GM21367 (cell line): ENCODE results near the gene NES.

Experiments used
- ATAC-seq: cut with Tn5 transposase; IDR thresholded peaks from one replicate; pipeline ENCODE4 v1.9.1; 2021; ENCODE audit not compliant: unreplicated experiment

The NES gene, protein sequence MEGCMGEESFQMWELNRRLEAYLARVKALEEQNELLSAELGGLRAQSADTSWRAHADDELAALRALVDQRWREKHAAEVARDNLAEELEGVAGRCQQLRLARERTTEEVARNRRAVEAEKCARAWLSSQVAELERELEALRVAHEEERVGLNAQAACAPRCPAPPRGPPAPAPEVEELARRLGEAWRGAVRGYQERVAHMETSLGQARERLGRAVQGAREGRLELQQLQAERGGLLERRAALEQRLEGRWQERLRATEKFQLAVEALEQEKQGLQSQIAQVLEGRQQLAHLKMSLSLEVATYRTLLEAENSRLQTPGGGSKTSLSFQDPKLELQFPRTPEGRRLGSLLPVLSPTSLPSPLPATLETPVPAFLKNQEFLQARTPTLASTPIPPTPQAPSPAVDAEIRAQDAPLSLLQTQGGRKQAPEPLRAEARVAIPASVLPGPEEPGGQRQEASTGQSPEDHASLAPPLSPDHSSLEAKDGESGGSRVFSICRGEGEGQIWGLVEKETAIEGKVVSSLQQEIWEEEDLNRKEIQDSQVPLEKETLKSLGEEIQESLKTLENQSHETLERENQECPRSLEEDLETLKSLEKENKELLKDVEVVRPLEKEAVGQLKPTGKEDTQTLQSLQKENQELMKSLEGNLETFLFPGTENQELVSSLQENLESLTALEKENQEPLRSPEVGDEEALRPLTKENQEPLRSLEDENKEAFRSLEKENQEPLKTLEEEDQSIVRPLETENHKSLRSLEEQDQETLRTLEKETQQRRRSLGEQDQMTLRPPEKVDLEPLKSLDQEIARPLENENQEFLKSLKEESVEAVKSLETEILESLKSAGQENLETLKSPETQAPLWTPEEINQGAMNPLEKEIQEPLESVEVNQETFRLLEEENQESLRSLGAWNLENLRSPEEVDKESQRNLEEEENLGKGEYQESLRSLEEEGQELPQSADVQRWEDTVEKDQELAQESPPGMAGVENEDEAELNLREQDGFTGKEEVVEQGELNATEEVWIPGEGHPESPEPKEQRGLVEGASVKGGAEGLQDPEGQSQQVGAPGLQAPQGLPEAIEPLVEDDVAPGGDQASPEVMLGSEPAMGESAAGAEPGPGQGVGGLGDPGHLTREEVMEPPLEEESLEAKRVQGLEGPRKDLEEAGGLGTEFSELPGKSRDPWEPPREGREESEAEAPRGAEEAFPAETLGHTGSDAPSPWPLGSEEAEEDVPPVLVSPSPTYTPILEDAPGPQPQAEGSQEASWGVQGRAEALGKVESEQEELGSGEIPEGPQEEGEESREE (N-terminal part only)

DNA sequence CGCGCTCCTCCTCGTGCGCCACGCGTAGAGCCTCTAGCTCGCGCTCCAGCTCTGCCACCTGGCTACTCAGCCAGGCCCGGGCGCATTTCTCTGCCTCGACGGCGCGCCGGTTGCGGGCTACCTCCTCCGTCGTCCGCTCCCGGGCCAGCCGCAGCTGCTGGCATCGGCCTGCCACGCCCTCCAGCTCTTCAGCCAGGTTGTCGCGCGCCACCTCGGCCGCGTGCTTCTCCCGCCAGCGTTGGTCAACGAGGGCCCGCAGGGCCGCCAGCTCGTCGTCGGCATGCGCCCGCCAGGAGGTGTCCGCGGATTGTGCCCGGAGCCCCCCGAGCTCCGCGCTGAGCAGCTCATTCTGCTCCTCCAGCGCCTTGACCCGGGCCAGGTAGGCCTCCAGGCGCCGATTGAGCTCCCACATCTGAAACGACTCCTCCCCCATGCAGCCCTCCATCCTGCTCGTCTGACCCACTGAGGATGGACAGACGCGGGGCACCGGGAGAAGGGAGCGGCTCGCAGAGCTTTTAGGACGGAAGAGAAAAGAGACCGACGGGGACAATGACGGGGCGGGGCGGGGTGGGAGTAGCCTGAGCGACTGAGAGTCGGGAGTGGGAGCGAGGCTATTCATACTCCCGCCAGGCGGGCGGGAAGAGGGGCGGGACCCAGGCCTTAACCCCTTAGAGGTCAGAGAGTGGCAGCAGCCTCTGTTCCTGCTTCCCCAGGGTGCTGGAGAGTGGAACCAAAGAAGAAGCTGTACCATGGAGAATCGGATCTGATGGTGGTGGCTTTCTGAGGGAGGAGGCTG lies at the start of gene NES:
Gene NES (minus strand): TSS at position 588 of the 796 bp plus-strand sequence. CDS start 143 bp downstream, at position 445.
- no peak for ATAC-seq

DNA sequence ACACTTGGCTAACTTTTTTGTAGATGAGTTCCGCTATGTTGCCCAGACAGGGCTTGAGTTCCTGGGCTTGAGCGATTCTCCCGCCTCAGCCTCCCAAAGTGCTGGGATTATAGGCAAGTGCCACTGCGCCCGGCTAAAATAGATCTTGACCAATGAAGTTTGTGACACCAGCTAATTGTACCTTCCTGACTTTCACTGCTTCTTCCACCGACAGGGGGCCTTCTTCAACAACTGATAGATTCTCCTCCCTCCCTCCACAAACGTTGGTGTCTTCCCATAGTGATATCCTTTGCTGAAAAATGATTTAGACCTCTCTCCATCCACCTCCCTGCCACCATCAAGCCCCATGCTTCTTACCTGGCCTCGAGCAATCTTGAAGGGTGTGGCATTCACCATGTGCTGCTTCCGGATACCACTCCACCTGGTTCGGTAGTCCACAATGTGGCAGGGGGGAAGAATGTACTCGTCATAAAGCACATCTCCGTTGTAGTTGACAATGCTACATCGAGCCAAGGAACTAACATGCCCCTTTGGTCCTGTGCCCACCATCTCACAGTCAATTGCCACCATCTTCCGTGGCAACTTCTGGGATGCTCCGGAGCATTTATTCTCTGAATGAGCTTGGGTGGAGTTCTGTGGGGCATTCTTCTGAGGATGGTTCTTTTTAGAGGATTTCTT lies 49.5 kb upstream of the NES start:
- ATAC-seq, result no peak

DNA sequence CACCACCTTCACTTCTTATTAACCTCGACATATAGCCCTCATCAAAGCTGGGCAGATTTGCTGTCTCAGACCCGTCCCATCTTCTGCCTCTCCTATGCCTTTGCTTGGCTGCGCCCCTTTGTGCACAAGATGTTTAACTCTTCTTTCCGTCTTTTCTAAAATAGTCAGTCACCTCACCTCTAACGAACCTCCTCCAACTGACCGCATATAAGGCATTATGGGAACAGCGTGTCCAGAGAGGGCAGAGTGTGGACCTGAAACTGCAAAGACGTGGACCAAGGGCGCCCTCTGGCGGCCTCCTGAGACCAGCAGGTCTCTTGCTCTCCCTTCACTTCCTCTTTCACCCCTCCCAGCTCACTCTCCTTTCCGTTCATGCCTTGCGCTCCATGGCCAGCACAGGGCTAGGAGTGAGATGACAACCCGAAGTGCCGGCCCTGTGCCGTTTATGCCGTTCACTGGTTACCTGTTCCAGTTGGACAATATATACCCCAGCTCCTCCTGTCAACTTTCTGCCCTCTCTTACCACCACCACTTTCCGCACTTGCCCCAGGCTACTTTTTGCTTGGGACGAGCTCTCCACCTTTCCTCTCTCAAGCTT lies 48.6 kb upstream of the NES start:
- no peak for ATAC-seq

DNA sequence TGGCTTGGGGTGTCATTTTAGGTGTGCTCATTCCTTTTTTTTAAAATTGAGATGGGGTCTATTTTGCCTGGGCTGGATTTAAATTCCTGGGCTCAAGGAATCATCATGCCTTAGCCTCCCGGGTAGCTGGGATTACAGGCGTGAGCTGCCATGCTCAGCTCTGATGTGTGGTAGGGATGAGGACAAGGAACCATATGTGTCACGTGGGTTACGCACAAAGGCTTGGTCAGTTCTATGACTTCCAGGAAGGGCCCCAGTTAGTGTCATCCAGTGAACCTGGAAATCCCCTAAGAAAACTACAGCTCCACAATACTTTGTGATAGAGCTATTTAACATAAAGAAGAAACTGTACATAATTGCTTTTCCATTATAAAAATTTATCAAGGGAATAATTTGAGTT lies 44.3 kb upstream of the NES start:
- ATAC-seq, result no peak

DNA sequence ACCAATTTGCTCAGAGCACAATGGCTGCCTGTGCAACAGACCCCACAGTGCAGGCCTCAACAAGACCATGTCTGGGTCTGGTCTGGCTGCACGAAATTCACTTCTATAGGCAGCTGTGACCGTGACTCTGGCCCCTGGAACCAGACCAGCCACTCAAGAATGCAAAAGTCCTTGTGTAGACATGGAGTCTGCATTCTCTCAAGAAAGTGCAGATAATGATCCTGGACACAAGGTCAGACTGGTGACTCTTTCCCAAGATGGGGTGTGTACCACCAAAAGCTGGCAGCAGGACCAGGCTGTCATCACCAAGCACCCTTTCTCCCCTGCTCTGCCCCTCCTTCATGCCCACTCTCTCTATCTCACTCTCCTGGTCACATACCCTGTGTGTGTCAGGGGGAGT lies 43.9 kb upstream of the NES start:
- no peak for ATAC-seq

DNA sequence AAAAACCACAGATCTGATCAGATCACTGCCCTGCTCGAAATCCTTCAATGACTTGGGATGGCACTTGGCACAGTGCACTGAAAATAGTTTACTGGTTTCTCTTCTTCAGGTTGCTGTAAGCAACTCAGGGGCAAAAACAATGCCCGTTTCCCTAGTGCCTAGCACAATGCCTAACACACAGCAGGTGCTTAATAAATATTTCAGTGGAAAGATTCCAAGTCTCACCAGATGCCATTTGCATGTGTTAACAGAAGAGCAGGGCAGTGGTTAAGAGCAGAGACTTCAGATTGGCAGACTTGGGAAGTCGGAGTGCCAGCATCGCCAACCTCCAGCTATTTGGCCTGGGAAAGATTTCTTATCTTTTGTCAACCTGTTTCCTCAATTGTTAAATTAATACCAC lies 40.1 kb upstream of the NES start:
- ATAC-seq, result no peak

DNA sequence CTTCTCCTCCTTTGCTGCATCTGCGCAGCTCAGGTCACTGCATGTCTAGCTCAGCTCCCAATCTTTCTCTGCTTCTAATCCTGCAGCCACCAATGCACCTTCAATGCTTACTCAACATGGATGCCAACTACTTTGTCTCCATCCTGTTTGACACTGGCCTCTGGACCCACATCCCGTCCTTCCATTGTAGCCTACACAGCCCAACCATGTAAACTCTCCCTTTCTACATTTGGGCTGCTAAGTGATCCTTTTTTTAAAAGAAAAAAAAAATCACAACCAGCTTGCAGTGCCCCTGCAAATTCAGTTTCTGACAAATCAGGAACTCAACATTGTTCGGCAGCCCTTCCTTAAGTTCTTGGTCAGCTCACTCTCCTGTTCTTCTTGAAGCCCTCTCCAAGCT lies 37.6 kb upstream of the NES start:
- ATAC-seq, result no peak

DNA sequence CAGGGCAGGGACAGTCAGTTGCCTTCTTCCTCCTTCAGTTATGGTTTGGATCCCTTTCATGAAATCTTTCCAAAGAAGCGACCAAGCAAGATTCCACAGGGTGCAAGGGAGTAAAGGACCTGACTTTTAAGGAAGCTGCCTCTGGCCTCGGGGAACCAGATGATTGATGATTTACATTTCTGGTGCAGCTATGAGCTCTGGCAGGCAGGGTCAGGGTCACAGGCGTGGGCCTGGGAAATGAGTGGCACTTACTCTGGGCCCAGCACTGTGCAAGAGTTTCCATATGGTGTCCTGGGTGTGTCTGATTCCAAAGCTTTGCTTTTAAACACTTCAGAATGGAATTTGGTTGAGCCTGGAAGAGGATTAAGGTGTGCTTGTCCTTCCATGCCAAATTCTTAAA lies 35.4 kb upstream of the NES start:
- no peak for ATAC-seq

DNA sequence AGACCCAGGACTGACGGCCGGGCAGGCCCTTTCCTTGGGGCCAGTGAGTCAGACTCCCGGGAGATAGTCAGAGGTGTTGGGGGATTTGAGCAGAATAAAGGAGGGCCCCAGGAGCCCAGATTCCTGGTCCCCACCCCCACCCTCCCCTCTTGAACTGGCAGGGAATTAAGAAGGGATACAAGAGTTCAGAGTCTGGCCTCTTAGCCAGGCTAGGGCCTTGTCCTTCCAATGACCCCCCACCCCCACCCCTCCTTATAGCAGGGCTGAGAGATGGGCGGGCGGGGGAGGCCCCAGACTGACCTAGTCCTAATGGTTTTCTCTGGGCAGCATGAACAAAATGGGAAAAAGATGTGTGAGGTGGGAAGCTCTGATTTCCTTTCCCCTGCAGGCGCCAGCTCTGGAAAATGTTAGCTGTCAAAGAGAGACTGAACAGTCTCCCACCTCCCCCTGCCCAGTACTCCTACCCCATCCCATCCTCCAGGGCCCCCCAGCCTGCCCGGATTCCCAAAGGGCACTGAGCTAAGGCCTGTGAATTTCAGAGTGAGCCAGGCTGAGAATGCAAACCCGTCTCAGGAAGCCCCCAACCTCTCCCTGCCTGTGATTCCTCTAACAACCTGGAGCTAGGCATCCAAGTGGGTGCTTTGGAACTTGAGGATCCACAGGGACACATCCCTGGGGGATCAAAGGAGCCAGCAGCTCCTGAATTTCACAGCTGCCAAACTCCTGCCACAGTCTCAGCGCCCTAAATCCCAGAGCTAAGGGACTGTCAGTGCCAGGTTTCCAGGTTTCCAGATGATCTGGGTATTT lies 34.0 kb upstream of the NES start:
- ATAC-seq, result no peak

DNA sequence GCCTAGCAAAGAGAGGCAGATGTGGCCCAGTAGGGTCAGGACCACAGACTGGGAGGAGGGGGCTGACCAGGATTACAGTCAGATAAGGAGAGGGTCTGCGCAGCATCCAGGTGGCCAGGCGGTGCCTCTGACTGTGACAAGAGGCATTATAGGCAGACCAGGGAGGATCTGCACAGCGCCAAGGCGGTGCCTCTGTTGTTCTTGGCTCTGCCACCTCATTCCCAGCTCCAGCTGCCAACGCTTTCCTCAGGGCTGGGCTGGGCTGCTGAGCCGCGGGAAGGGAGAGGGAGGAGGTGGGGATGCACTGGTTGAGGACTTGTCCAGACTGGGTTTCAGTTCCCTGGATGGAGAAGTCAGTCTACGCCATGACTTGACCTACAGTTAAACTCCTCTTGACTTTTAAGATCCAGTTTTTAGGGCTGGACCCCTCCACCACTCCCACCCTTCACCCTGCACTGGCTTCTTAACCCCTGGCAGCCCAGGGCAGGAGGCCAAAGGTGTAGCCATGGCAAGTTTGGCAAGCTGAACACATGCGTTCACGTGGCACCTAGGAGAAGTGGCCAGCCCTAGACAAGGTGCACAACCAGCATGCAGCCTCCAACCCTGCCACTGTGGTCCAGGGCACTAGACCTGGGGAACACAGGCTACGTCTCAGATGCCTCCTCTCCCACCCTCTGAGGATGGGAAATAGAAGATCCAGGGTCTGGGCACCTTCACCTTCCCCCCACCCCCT lies 32.7 kb upstream of the NES start:
- no peak for ATAC-seq

DNA sequence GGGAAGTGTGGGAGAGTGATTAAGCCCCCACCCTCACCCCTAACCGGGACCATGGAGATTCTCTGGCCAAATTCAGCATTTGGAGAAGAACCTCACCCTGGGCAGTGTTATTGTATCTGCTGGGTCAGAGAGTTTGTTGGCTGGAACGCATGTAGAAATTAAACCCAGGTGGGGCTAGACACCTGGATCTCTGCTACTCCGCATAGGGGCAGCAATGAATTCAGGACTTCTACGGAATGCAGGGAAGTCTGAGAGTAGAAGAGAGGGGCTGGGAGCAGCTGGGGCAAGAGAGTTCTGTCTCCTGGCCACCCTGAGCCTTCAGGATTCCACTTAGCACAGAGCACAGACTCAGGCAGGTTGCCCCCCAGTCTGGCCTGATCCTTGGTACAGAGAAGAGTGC lies 31.8 kb upstream of the NES start:
- no peak for ATAC-seq

DNA sequence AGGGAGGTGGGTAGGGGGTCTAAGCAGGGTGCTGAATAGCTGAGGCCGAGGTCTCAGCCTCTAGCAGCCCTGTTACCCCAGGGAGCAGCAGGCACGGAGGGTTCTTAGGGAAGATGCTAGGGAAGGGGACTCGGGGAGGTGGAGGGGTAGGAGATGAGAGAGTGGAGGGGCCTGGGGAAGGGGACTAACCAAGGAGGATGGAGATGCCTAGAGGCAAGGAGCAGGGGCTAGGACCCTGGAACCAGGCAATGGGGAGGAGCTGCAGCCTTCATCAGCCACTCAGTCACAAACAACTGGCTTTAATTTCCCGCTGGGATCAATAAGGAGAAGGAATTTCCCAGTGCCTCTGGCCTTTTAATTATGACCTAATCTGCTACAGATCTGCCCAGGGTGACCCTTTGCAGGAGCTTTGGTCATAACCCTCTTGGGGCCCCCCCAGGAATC lies 31.0 kb upstream of the NES start:
- no peak for ATAC-seq

DNA sequence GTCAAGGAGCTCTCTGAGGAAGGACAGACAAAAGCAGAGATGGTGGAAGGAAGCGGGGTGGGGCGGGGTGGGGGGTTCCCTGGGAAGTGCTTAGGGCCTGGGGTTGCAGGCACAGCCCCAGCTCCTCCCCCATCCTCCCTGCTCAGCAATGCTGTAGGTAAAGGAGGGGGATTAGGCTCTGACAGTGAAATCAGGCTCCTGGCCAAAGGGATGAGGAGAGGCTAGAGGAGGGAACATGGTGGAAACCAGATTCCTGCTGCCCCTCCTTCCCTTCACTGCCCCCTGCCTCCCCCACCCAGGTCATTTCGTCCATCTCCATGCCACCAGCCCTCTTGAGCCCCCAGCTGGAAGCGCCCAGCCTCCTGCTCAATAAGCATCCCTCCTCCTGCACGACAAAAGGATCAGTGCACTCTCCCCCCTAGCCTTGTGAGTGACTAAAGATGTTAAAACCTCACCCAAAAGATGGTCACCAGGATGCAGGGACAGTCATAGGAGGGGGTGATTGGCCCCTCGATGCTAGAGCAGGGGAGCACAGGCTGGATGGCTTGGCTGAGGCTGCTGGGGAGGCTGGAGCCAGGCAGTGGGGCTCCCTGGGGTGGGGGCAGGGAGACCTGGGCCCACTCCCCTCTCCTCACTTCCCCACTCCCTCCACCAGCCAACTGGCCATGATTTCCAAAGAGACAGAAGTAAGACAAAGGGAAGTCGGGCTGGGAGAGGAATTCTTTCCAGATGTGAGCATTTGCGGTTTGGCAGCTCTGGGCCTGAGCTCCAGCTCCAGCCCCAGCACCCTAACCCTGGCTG lies 30.4 kb upstream of the NES start:
- no peak for ATAC-seq

DNA sequence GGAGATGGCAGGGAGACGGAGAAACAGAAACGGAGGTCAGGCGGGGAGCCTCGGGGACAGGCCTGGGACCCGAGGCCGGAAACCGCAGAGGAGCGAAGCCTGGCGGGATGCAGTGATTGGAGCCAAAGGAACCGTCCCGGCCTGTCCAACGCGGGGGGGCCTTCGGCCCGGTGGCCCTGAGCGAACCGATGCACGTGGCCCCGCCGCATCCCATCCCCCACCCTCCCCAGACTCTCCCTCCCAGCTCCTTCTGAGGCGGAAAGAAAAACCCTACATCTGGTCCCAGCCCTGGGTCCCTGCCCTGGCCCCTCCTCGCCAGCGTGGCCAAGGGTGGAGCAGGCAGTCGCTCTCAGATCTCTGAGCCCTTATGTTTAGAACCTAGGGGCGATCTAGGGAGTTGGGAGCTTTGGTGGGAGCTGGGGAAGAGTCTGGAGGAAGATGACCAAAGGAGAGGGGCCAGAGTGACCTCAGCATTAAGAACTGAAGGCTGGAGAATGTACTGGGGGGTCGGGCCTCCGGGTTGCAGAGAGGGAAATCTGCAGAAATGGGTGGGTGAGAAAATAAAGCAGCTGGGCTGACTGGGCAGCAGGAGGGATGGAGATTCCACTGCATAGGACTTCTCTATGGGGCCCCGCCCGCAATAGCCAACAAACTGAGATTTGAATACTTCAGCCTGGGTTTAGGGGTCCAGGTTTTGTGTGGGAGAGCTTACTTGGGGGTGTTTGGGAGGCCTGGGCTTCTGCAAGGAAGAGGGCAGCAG lies 29.6 kb upstream of the NES start:
- ATAC-seq, result no peak

DNA sequence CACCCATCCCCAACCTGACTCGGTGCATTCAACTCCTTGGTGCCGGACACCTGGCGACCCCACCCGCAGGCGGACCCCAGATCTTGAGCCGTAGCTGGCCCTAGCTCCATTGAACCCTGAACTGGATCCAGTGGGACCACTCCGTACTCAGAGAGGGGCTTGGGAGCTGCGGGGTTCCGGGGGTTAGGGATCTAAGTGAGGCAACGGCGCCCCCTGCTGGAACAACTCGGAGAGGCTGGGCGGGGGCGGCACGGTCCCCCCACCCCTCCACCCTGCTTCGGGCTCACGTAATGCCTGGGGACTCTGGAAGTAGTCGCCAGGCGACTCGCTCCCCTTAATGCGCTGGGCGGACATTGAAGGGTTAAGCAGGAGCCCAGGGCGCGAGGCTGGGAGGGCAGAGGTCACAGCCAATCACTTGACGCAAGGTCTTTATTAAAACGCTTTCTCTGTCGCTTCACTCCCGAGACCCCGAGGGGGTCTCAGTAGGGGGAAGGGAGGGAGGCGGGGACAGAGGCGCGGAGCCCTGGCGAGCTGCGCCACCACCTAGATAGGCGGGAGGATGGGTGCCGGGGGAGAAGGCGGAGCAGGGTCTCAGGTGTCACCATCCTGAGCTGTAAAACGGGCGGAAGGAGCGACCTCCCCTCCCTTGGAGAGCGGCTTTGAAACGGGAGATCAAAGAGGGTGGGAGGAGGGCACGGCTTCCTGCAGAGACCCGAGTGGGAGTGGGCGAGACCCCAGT lies 28.9 kb upstream of the NES start:
- no peak for ATAC-seq
